Body of pancreas (tissue), 4 donors: Measurements from ENCODE around the gene CYP1A2. TPM values are rescaled to one million over a fixed set of nuclear protein-coding genes. Genes with fewer than 3 reads are reported as not detected.

Experiments used
- ATAC-seq: fragments of 150-250 bp; one replicate; pipeline ENCODE4 v1.9.1; 2016
- DNase-seq, 4 donors: peaks; one replicate each; pipeline ENCODE4 v3.0.0-alpha.2; 2019
- H3K27ac ChIP-seq, 4 donors: fragments of 200-600 bp; sonication (generic); 1 replicate in 3 of 4; 2 replicates in 1 of 4; pipeline versions ENCODE4 v1.5.1 to v1.6.1; 2016 to 2019; ENCODE audit warnings: mild to moderate bottlenecking in 1 of 4, mixed read lengths in 1 of 4, moderate library complexity in 1 of 4
- H3K27me3 ChIP-seq, 2 donors: fragments of 200-600 bp; sonication (generic); one replicate each; pipeline ENCODE4 v1.6.0; 2016; ENCODE audit warnings: mild to moderate bottlenecking in 1 of 2
- H3K36me3 ChIP-seq, 2 donors: fragments of 200-600 bp; sonication (generic); replicated peaks in 1 of 2; 2 replicates each; pipeline ENCODE4 v1.5.1; 2016; ENCODE audit warnings: low read depth in 2 of 2; ENCODE audit not compliant: insufficient read depth in 1 of 2
- H3K4me1 ChIP-seq: fragments of 200-600 bp; sonication (generic); one replicate; pipeline ENCODE4 v1.6.0; 2016
- H3K4me3 ChIP-seq, 2 donors: fragments of 200-600 bp; sonication (generic); 1 replicate in 1 of 2; 2 replicates in 1 of 2; pipeline ENCODE4 v1.5.1; 2016 to 2019
- H3K9me3 ChIP-seq, 3 donors: fragments of 200-600 bp; sonication (generic); 1 replicate in 2 of 3; 2 replicates in 1 of 3; pipeline ENCODE4 v1.5.1; 2016
- POLR2A ChIP-seq, 3 donors: fragments of 450-650 bp; IDR thresholded peaks; one replicate each; pipeline ENCODE4 v1.6.1; 2016; ENCODE audit warnings: antibody characterized with exemption in 3 of 3, mild to moderate bottlenecking in 2 of 3
- WGBS, 2 donors: methylation state at CpG; one replicate each; pipeline ENCODE4 v1.1.5; 2017; 5-methylcytosine and 5-hydroxymethylcytosine counted together
- intact Hi-C: fragments of 100-400 bp; cut with DNase I; formaldehyde crosslinking; loops from one replicate; pipeline ENCODE4 v1.15.1; 2023
- total RNA-seq, 2 donors: library from RNA; depleted of rRNA; stranded (reverse); fragments of >200 nt; gene quantifications; one replicate each; pipeline ENCODE4 v1.1.0, GENCODE V29; 2016
- TF ChIP-seq, protein P1 (sequence below), 7 experiments: fragments of 450-650 bp in 4 of 7; fragments of 200-600 bp in 3 of 7; sonication (generic) in 3 of 7; IDR thresholded peaks; one replicate each; pipeline ENCODE4 v1.5.1; 2016 to 2019; ENCODE audit warnings: antibody characterized with exemption in 7 of 7

Gene CYP1A2
- total RNA-seq, 2 donors from 2014 or later, result not detected

DNA sequence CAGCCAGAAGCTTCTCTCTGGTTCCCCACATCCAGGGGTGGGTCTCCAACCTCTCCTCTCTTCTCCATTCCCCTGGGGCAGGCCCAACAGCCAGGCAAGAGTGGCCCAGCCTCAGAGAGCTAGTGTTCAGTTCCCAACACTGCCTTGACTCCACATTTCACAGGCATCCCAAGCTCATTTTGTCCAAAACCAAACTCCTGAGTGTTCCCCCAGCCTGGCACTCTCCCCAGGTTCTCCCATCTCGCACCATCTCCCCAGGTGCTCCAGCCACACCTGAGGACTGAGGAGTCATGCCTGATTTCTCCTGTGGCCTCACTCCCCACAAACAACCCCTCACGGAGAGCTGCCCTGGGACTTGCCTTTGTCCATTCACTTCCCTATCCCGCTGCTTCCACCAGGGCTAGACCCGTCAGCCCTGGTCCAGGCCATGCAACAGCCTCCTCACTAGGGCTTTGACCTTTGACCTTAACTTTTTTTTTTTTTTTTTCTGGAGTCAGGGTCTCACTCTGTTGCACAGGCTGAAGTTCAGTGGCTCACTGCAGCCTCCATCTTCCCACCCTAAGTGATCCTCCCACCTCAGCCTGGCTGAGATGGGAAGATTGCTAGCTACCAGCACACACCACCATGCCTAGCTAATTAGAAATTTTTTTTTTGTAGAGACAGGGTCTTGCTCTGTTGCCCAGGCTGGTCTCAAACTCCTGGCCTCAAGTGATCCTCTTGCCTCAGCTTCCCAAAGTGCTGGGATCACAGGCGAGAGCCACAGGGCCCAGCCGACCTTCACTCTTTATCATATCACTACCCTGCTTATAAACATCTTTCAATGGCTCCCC is 29.3 kb downstream of the CYP1A2 start:
- no peak overlapping the region for H3K4me3 ChIP-seq
- intact Hi-C loops, result no loop called here
- TF ChIP-seq, protein P1, sequence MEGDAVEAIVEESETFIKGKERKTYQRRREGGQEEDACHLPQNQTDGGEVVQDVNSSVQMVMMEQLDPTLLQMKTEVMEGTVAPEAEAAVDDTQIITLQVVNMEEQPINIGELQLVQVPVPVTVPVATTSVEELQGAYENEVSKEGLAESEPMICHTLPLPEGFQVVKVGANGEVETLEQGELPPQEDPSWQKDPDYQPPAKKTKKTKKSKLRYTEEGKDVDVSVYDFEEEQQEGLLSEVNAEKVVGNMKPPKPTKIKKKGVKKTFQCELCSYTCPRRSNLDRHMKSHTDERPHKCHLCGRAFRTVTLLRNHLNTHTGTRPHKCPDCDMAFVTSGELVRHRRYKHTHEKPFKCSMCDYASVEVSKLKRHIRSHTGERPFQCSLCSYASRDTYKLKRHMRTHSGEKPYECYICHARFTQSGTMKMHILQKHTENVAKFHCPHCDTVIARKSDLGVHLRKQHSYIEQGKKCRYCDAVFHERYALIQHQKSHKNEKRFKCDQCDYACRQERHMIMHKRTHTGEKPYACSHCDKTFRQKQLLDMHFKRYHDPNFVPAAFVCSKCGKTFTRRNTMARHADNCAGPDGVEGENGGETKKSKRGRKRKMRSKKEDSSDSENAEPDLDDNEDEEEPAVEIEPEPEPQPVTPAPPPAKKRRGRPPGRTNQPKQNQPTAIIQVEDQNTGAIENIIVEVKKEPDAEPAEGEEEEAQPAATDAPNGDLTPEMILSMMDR (IDR thresholded peaks at IDR 0.05), result no peak
- no peak for TF ChIP-seq POLR2A (IDR thresholded peaks at IDR 0.05)
- 82 to 91% methylated on average over 6 of the region's 6 CpGs for WGBS, 2 donors
- no peaks in the 10 kb centered on the region for H3K27me3 ChIP-seq
- peaks cover 24% of the 10 kb centered on the region for H3K4me1 ChIP-seq
- H3K9me3 ChIP-seq, result no peaks in the 10 kb centered on the region
- no peak for DNase-seq
- no peaks in the 10 kb centered on the region for H3K36me3 ChIP-seq
- H3K27ac ChIP-seq, result peak overlapping the region in 1 of 4 donors; percentile 57
- ATAC-seq, result no peak

DNA sequence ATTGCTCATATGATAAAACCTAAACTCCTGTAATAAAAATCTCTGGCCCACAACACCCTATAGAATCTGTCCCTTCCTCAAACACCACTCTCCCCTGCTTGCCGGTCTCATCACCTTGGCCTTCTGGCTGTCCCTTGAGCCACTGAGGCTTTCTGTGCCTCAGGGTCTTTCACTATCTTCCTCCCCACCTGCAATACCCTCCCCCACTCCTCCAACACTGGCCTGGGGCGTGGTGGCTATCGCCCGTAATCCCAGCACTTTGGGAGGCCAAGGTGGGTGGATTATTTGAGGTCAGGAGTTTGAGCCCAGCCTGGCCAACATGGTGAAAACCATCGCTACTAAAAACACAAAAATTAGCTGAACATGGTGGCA is 29.9 kb downstream of the CYP1A2 start:
- 91 to 93% methylated on average over 5 of the region's 5 CpGs for WGBS, 2 donors

DNA sequence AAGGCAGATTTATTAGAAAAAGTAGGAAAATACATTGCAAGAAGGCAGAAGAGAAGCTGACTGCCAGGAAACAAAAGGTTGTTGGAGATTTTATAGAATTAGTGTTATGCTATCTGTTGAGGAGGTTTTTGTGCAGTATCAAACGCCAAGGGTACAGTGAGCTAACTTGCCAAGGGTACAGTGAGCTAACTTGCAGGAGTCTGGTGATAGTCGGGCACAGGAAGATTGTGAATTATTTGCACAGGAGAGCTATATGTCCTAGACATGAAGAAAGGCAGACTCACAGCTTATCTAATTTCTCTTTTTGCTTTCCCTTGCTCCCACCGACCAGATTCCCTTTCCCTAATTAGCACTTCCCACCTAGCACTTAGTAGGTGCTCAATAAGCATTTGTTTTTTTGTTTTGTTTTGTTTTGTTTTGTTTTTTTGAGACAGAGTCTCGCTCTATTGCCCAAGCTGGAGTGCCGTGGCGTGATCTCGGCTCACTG is 30.6 kb downstream of the CYP1A2 start:
- TF ChIP-seq, protein P1 (IDR thresholded peaks at IDR 0.05), result no peak
- TF ChIP-seq POLR2A (IDR thresholded peaks at IDR 0.05), result no peak
- H3K36me3 ChIP-seq, result no peaks in the 10 kb centered on the region
- no peaks in the 10 kb centered on the region for H3K9me3 ChIP-seq
- DNase-seq, result no peak
- no peak overlapping the region for H3K27ac ChIP-seq
- H3K4me1 ChIP-seq, result peaks cover 36% of the 10 kb centered on the region
- intact Hi-C loops, result no loop called here
- no peak overlapping the region for H3K4me3 ChIP-seq
- WGBS, 2 donors, result 57 to 78% methylated on average over 7 of the region's 7 CpGs
- H3K27me3 ChIP-seq, result no peaks in the 10 kb centered on the region
- ATAC-seq, result no peak

More for the DNA sequence above, 29.9 kb downstream of the CYP1A2 start:
- Histone ChIP-seq H3K27me3 (no peaks in the 10 kb centered on the region), H3K4me3 (no peak overlapping the region), H3K27ac (no peak overlapping the region), H3K36me3 (no peaks in the 10 kb centered on the region), H3K9me3 (no peaks in the 10 kb centered on the region), H3K4me1 (peaks cover 30% of the 10 kb centered on the region)
- ATAC-seq (no peak), DNase-seq (no peak)
- intact Hi-C loops, result no loop called here
- no peak for TF ChIP-seq POLR2A (IDR thresholded peaks at IDR 0.05)
- TF ChIP-seq, protein P1 (IDR thresholded peaks at IDR 0.05), result no peak

DNA sequence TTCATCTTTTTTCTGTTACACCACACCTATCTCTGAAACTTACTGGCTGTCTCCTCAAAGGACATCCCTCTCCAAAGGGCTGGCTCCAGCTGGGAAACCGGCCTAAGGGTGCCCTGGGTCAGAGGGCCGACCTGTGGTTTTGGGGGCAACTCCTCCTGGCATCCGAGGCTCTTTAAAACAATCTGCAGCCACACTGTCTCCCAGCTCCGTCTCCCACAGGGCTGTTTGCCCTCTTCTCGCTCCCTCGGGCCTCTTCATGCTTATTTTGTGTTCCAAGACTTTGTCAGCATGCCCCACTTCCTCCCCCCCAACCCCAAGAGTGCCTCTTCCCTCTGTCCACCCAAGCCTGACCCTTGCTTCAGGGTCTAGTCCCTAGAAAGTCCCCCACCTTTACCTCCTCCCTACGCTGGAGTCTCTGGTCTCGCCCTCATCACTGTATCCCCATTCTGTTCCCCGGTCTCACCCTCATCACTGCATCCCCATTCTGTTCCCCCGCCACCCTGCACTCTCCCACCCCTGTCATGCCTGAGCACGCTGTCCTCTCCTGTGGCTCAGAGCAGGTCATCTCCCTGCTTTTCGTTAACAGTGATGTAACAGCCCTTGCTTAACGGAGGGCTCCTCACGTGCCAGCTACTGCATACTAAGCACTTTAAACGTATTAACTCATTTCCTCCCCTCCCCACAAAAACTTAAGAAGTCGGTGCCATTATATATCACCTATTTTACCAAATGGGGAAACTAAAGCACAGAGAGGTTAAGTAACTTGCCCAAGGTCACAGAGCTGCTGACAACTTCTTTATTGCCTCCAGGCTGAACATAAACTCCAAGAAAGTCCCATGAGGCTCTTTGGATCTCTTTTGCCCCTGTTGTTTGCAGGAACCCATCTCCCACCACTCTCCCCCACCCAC is 32.1 kb downstream of the CYP1A2 start:
- Histone ChIP-seq H3K4me3 (no peak overlapping the region), H3K27me3 (no peaks in the 10 kb centered on the region), H3K27ac (peak overlapping the region in 1 of 4 donors; percentile 27), H3K4me1 (peaks cover 36% of the 10 kb centered on the region), H3K36me3 (no peaks in the 10 kb centered on the region), H3K9me3 (no peaks in the 10 kb centered on the region)
- no peak for ATAC-seq
- intact Hi-C loops, result no loop called here
- DNase-seq, result peak in 1 of 4 donors; percentile 56
- peak in 1 of 3 donors; percentile 41 for TF ChIP-seq POLR2A (IDR thresholded peaks at IDR 0.05)
- TF ChIP-seq, protein P1 (IDR thresholded peaks at IDR 0.05), result no peak
- WGBS, 2 donors, result 49 to 58% methylated on average over 16 of the region's 16 CpGs
